MCF 10A (cell line): Measurements from ENCODE around the gene PHF13. TPM values are rescaled to one million over a fixed set of nuclear protein-coding genes. Genes with fewer than 3 reads are reported as not detected.

Experiments used
- BruUV-seq: library from RNA; stranded (reverse); fragments of 400-500 nt; replicated peaks from 2 replicates; lab custom pipeline; 2021; lab: Mats Ljungman, UMichigan
- CTCF ChIA-PET: fragments of 300-600 bp; sonication (Branson Sonifier 250); formaldehyde crosslinking; extraction: SDS; loops from one replicate; lab custom pipeline; 2021; ENCODE audit warnings: antibody characterized with exemption, inconsistent platforms; lab: Yijun Ruan, JAX
- POLR2A ChIA-PET: fragments of 300-600, 350-650 bp; sonication (Branson Sonifier 250); formaldehyde crosslinking; extraction: SDS; loops from one replicate; lab custom pipeline; 2020; ENCODE audit warnings: antibody characterized with exemption, inconsistent platforms; lab: Yijun Ruan, JAX
- DNase-seq: peaks from one replicate; pipeline ENCODE4 v3.0.0-alpha.2; 2018; ENCODE audit not compliant: unreplicated experiment
- H3K27ac Mint-ChIP-seq: one replicate; pipeline ENCODE4 v1.8.0; 2022; ENCODE audit warnings: mild to moderate bottlenecking, low read depth, mixed read lengths; ENCODE audit not compliant: unreplicated experiment
- H3K27me3 Mint-ChIP-seq: one replicate; pipeline ENCODE4 v1.8.0; 2022; ENCODE audit warnings: mixed read lengths; ENCODE audit not compliant: insufficient read depth, unreplicated experiment
- H3K36me3 Mint-ChIP-seq: one replicate; pipeline ENCODE4 v1.8.0; 2022; ENCODE audit warnings: mild to moderate bottlenecking, moderate library complexity, mixed read lengths; ENCODE audit not compliant: insufficient read depth, unreplicated experiment
- H3K4me1 Mint-ChIP-seq: one replicate; pipeline ENCODE4 v1.8.0; 2022; ENCODE audit warnings: mixed read lengths; ENCODE audit not compliant: insufficient read depth, unreplicated experiment
- H3K4me3 Mint-ChIP-seq: one replicate; pipeline ENCODE4 v1.8.0; 2022; ENCODE audit warnings: mild to moderate bottlenecking, moderate library complexity, mixed read lengths; ENCODE audit not compliant: unreplicated experiment
- H3K9me3 Mint-ChIP-seq: one replicate; pipeline ENCODE4 v1.8.0; 2022; ENCODE audit warnings: mixed read lengths; ENCODE audit not compliant: unreplicated experiment
- CTCF ChIP-seq: fragments of 200-600 bp; IDR thresholded peaks from one replicate; pipeline ENCODE4 v1.8.0; 2022; ENCODE audit warnings: antibody characterized with exemption, mild to moderate bottlenecking; ENCODE audit not compliant: unreplicated experiment
- intact Hi-C: fragments of 100-400 bp; cut with micrococcal nuclease; formaldehyde crosslinking; loops from 2 replicates; pipeline ENCODE4 v1.14.1; 2022
- total RNA-seq: library from RNA; stranded (reverse); gene quantifications from 2 replicates; pipeline ENCODE4 v1.2.3, GENCODE V29; 2022

Gene PHF13
- total RNA-seq, 1 experiment from 2014 or later, result 10.3 TPM

GRCh38 chr1:6582370-6582769, 31.2 kb upstream of the PHF13 start:
- Mint-ChIP-seq H3K27me3 (no peaks in the 10 kb centered on the region), H3K9me3 (no peaks in the 10 kb centered on the region), H3K27ac (peak overlapping the region; percentile 100), H3K36me3 (peaks cover 8% of the 10 kb centered on the region), H3K4me3 (peak overlapping the region; percentile 94), H3K4me1 (peaks cover 33% of the 10 kb centered on the region)
- POLR2A ChIA-PET, result interaction anchor here (3.4 to 5.0 kb wide), 2 partner anchors 18 to 28 kb away, joined by 33 to 103 read pairs; partner anchors contain the start of genes KLHL21, NOL9 and TAS1R1
- no TSS peak for BruUV-seq
- TF ChIP-seq CTCF, result no peak
- DNase-seq, result no peak
- CTCF ChIA-PET, result interaction anchor here (0.6 kb wide), 1 partner anchor 144 kb away, joined by 3 read pairs; no protein-coding TSS in a partner anchor
- intact Hi-C loops, result no loop called here

- peak; percentile 19 for TF ChIP-seq CTCF
These were observed 29.1 kb upstream of the PHF13 start for GRCh38 chr1:6584126-6585080.

GRCh38 chr1:6585081-6585722, 28.3 kb upstream of the PHF13 start:
- no TSS peak for BruUV-seq
- H3K36me3 Mint-ChIP-seq, result peaks cover 27% of the 10 kb centered on the region
- intact Hi-C loops, result no loop called here
- no peaks in the 10 kb centered on the region for H3K27me3 Mint-ChIP-seq
- DNase-seq, result no peak
- no peak overlapping the region for H3K4me3 Mint-ChIP-seq
- TF ChIP-seq CTCF, result no peak
- ChIA-PET CTCF (interaction anchor here (1.5 kb wide), 1 partner anchor 12 kb away, joined by 3 read pairs; no protein-coding TSS in a partner anchor), POLR2A (interaction anchor here (6.9 kb wide), 1 partner anchor 17 kb away, joined by 69 read pairs; the partner anchor contains the start of gene KLHL21)
- no peak overlapping the region for H3K27ac Mint-ChIP-seq
- H3K9me3 Mint-ChIP-seq, result no peaks in the 10 kb centered on the region
- peaks cover 33% of the 10 kb centered on the region for H3K4me1 Mint-ChIP-seq

More at GRCh38 chr1:6584126-6585080, 29.1 kb upstream of the PHF13 start:
- CTCF ChIA-PET, result interaction anchor here (0.6 to 1.5 kb wide), 2 partner anchors 13 to 145 kb away, joined by 3 to 4 read pairs; no protein-coding TSS in a partner anchor
- BruUV-seq, result no TSS peak
- H3K9me3 Mint-ChIP-seq, result no peaks in the 10 kb centered on the region
- peaks cover 35% of the 10 kb centered on the region for H3K4me1 Mint-ChIP-seq
- no peaks in the 10 kb centered on the region for H3K27me3 Mint-ChIP-seq
- no peak for DNase-seq
- intact Hi-C loops, result no loop called here
- POLR2A ChIA-PET, result interaction anchor here (6.9 kb wide), 1 partner anchor 18 kb away, joined by 69 read pairs; the partner anchor contains the start of gene KLHL21
- H3K4me3 Mint-ChIP-seq, result no peak overlapping the region
- no peak overlapping the region for H3K27ac Mint-ChIP-seq
- peaks cover 19% of the 10 kb centered on the region for H3K36me3 Mint-ChIP-seq
